ENCODE data around the gene TXNRD2.

DNA sequence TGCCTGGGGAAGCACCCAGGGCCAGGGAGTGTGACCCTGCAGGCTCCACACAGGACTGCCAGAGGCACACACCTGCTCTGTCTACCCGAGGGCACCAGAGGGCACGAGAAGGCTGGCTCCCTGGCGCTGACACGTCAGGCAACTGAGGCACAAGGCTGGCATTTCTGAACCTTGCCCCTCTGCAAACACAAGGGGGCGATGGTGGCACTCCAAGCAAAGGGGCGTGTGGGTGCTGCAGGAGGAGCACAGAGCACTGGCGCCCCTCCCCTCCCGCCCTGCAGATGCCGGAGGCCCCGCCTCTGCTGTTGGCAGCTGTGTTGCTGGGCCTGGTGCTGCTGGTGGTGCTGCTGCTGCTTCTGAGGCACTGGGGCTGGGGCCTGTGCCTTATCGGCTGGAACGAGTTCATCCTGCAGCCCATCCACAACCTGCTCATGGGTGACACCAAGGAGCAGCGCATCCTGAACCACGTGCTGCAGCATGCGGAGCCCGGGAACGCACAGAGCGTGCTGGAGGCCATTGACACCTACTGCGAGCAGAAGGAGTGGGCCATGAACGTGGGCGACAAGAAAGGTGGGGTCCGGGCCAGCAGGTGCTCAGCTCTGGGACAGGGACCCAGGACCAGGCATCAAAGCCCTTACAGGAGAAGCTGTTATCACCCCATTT is 20.8 kb upstream of the TXNRD2 start:
- TF ChIP-seq, protein P1, sequence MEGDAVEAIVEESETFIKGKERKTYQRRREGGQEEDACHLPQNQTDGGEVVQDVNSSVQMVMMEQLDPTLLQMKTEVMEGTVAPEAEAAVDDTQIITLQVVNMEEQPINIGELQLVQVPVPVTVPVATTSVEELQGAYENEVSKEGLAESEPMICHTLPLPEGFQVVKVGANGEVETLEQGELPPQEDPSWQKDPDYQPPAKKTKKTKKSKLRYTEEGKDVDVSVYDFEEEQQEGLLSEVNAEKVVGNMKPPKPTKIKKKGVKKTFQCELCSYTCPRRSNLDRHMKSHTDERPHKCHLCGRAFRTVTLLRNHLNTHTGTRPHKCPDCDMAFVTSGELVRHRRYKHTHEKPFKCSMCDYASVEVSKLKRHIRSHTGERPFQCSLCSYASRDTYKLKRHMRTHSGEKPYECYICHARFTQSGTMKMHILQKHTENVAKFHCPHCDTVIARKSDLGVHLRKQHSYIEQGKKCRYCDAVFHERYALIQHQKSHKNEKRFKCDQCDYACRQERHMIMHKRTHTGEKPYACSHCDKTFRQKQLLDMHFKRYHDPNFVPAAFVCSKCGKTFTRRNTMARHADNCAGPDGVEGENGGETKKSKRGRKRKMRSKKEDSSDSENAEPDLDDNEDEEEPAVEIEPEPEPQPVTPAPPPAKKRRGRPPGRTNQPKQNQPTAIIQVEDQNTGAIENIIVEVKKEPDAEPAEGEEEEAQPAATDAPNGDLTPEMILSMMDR (IDR thresholded peaks at IDR 0.05), result peak in 5 of 7 experiments; percentile 38 to 69 (median 45)
- TF ChIP-seq POLR2AphosphoS5 (IDR thresholded peaks at IDR 0.05) (peak in 1 of 3 donors; percentile 66), EP300 (IDR thresholded peaks at IDR 0.05) (no peak)
